ENCODE results near the gene NOXA1. TPM values are rescaled to one million over a fixed set of nuclear protein-coding genes. Genes with fewer than 3 reads are reported as not detected.
"Not testable (repeated sequence)": the region's sequence is repeated elsewhere in the genome, so short reads cannot be mapped to it uniquely, and the experiment has no call there.

NOXA1 gene
- total RNA-seq, 1 experiment from 2014 or later = 0.28 TPM

GRCh38 chr9:137449081-137449844 lies 26.1 kb downstream of the NOXA1 start:
- ChIA-PET CTCF (no interaction called here), POLR2A (ENCODE audit: low non-redundant PET) (no interaction called here)
- no TSS peak for BruUV-seq (replicated peaks)

GRCh38 chr9:137449931-137450538 lies 26.8 kb downstream of the NOXA1 start:
- DNase-seq (ENCODE audit: low spot score) = no peak
- intact Hi-C loops (cut with micrococcal nuclease; ENCODE audit: unreplicated experiment) = no loop called here
- Histone ChIP-seq H3K27ac (ENCODE audit: low read depth, low read length, poor library complexity, severe bottlenecking) (no peak overlapping the region), H3K4me1 (ENCODE audit: insufficient read depth, low read length, poor library complexity, severe bottlenecking) (peaks cover 13% of the 10 kb centered on the region), H3K27me3 (replicated peaks; ENCODE audit: insufficient read depth, low read depth, low read length, poor library complexity) (no peaks in the 10 kb centered on the region), H3K4me3 (ENCODE audit: low read depth, low read length, poor library complexity, severe bottlenecking) (no peak overlapping the region), H3K36me3 (ENCODE audit: insufficient read depth, low read length, poor library complexity, severe bottlenecking) (peaks cover 16% of the 10 kb centered on the region), H3K9me3 (ENCODE audit: low read depth, low read length, poor library complexity, severe bottlenecking) (no peaks in the 10 kb centered on the region)
- TF ChIP-seq EZH2 (IDR thresholded peaks at IDR 0.05; ENCODE audit: borderline replicate concordance, low read depth, low read length, poor library complexity, severe bottlenecking) (no peak), CTCF (conservative IDR thresholded peaks at IDR 0.05; ENCODE audit: low read depth, low read length) (no peak)
- ChIA-PET CTCF (no interaction called here), POLR2A (ENCODE audit: low non-redundant PET) (no interaction called here)
- BruUV-seq (replicated peaks) = no TSS peak

More at GRCh38 chr9:137449081-137449844, 26.1 kb downstream of the NOXA1 start:
- H3K4me3 ChIP-seq (ENCODE audit: low read depth, low read length, poor library complexity, severe bottlenecking) = no peak overlapping the region
- no peak overlapping the region for H3K27ac ChIP-seq (ENCODE audit: low read depth, low read length, poor library complexity, severe bottlenecking)
- H3K27me3 ChIP-seq (replicated peaks; ENCODE audit: insufficient read depth, low read depth, low read length, poor library complexity) = no peaks in the 10 kb centered on the region
- TF ChIP-seq CTCF (conservative IDR thresholded peaks at IDR 0.05; ENCODE audit: low read depth, low read length) (no peak), EZH2 (IDR thresholded peaks at IDR 0.05; ENCODE audit: borderline replicate concordance, low read depth, low read length, poor library complexity, severe bottlenecking) (no peak)
- intact Hi-C loops (cut with micrococcal nuclease; ENCODE audit: unreplicated experiment) = no loop called here
- DNase-seq (ENCODE audit: low spot score) = no peak
- H3K9me3 ChIP-seq (ENCODE audit: low read depth, low read length, poor library complexity, severe bottlenecking) = no peaks in the 10 kb centered on the region
- H3K36me3 ChIP-seq (ENCODE audit: insufficient read depth, low read length, poor library complexity, severe bottlenecking) = peaks cover 16% of the 10 kb centered on the region
- H3K4me1 ChIP-seq (ENCODE audit: insufficient read depth, low read length, poor library complexity, severe bottlenecking) = peaks cover 11% of the 10 kb centered on the region

DNA sequence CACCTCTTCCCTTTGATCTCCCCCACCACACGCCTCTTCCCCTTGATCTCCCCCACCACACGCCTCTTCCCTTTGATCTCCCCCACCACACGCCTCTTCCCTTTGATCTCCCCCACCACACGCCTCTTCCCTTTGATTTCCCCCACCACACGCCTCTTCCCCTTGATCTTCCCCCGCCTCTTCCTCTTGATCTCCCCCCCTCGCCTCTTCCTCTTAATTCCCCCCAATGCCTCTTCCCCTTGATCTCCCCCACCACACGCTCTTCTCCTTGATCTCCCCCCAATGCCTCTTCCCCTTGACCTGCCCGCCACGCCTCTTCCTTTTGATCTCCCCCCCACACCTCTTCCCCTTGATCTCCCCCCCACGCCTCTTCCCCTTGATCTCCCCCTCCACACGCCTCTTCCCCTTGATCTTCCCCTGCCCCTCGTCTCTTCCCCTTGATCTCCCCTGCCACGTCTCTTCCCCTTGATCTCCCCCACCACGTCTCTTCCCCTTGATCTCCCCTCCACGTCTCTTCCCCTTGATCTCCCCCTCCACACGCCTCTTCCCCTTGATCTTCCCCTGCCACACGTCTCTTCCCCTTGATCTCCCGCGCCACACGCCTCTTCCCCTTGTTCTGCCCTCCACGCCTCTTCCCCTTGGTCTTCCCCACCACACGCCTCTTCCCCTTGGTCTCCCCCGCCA lies 27.5 kb downstream of the NOXA1 start:
- BruUV-seq (replicated peaks); intact Hi-C loops (cut with micrococcal nuclease; ENCODE audit: unreplicated experiment); H3K27me3 ChIP-seq (replicated peaks; ENCODE audit: insufficient read depth, low read depth, low read length, poor library complexity); H3K4me3 ChIP-seq (ENCODE audit: low read depth, low read length, poor library complexity, severe bottlenecking); POLR2A ChIA-PET (ENCODE audit: low non-redundant PET); H3K9me3 ChIP-seq (ENCODE audit: low read depth, low read length, poor library complexity, severe bottlenecking); CTCF ChIA-PET; H3K4me1 ChIP-seq (ENCODE audit: insufficient read depth, low read length, poor library complexity, severe bottlenecking); H3K27ac ChIP-seq (ENCODE audit: low read depth, low read length, poor library complexity, severe bottlenecking); DNase-seq (ENCODE audit: low spot score): not testable (repeated sequence)
- H3K36me3 ChIP-seq (ENCODE audit: insufficient read depth, low read length, poor library complexity, severe bottlenecking) = peaks cover 16% of the 10 kb centered on the region

DNA sequence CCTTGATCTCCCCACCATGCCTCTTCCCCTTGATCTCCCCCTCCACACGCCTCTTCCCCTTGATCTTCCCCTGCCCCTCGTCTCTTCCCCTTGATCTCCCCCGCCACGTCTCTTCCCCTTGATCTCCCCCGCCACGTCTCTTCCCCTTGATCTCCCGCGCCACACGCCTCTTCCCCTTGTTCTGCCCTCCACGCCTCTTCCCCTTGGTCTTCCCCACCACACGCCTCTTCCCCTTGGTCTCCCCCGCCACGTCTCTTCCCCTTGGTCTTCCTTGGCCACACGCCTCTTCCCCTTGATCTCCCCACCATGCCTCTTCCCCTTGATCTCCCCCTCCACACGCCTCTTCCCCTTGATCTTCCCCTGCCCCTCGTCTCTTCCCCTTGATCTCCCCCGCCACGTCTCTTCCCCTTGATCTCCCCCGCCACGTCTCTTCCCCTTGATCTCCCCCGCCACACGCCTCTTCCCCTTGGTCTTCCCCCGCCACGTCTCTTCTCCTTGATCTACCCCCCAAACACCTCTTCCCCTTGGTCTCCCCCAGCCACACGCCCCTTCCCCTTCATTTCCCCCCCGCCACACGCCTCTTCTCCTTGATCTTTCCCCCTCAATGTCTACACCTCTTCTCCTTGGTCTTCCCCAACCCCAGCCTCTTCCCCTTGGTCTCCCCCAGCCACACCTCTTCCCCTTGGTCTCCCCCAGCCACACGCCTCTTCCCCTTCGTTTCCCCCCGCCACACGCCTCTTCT lies 28.2 kb downstream of the NOXA1 start:
- DNase-seq (ENCODE audit: low spot score); H3K9me3 ChIP-seq (ENCODE audit: low read depth, low read length, poor library complexity, severe bottlenecking); BruUV-seq (replicated peaks); H3K4me1 ChIP-seq (ENCODE audit: insufficient read depth, low read length, poor library complexity, severe bottlenecking); POLR2A ChIA-PET (ENCODE audit: low non-redundant PET); CTCF ChIA-PET; H3K27ac ChIP-seq (ENCODE audit: low read depth, low read length, poor library complexity, severe bottlenecking); H3K27me3 ChIP-seq (replicated peaks; ENCODE audit: insufficient read depth, low read depth, low read length, poor library complexity); intact Hi-C loops (cut with micrococcal nuclease; ENCODE audit: unreplicated experiment); H3K4me3 ChIP-seq (ENCODE audit: low read depth, low read length, poor library complexity, severe bottlenecking): not testable (repeated sequence)
- peaks cover 16% of the 10 kb centered on the region for H3K36me3 ChIP-seq (ENCODE audit: insufficient read depth, low read length, poor library complexity, severe bottlenecking)
